Measurements from ENCODE around the gene KCNAB1. TPM values are rescaled to one million over a fixed set of nuclear protein-coding genes. Genes with fewer than 3 reads are reported as not detected.

Gene KCNAB1
- total RNA-seq, 1 donor from 2014 or later, result 0.79 TPM

GRCh38 chr3:156366559-156366958, 246.2 kb downstream of the KCNAB1 start:
- no peaks in the 10 kb centered on the region for H3K27me3 Mint-ChIP-seq (ENCODE audit: low read depth)
- no peak for TF ChIP-seq CTCF (conservative IDR thresholded peaks at IDR 0.05)
- DNase-seq (ENCODE audit: low read depth, low spot score), result no peak
- H3K4me3 Mint-ChIP-seq, result no peak overlapping the region
- H3K27ac Mint-ChIP-seq (ENCODE audit: unreplicated experiment), result no peak overlapping the region
- no peaks in the 10 kb centered on the region for H3K4me1 Mint-ChIP-seq
- no peaks in the 10 kb centered on the region for H3K36me3 Mint-ChIP-seq (ENCODE audit: low read depth)
- no peaks in the 10 kb centered on the region for H3K9me3 Mint-ChIP-seq

GRCh38 chr3:156368189-156368588, 247.8 kb downstream of the KCNAB1 start:
- Mint-ChIP-seq H3K9me3 (no peaks in the 10 kb centered on the region), H3K36me3 (ENCODE audit: low read depth) (no peaks in the 10 kb centered on the region), H3K4me1 (no peaks in the 10 kb centered on the region), H3K4me3 (no peak overlapping the region), H3K27me3 (ENCODE audit: low read depth) (no peaks in the 10 kb centered on the region), H3K27ac (ENCODE audit: unreplicated experiment) (no peak overlapping the region)
- no peak for TF ChIP-seq CTCF (conservative IDR thresholded peaks at IDR 0.05)
- DNase-seq (ENCODE audit: low read depth, low spot score), result no peak

GRCh38 chr3:156371701-156372100, 251.3 kb downstream of the KCNAB1 start:
- Mint-ChIP-seq H3K4me3 (no peak overlapping the region), H3K4me1 (no peaks in the 10 kb centered on the region), H3K9me3 (no peaks in the 10 kb centered on the region), H3K36me3 (ENCODE audit: low read depth) (no peaks in the 10 kb centered on the region), H3K27me3 (ENCODE audit: low read depth) (no peaks in the 10 kb centered on the region), H3K27ac (ENCODE audit: unreplicated experiment) (no peak overlapping the region)
- no peak for TF ChIP-seq CTCF (conservative IDR thresholded peaks at IDR 0.05)
- no peak for DNase-seq (ENCODE audit: low read depth, low spot score)

- Mint-ChIP-seq H3K27me3 (ENCODE audit: low read depth) (no peaks in the 10 kb centered on the region), H3K4me3 (no peak overlapping the region), H3K4me1 (no peaks in the 10 kb centered on the region), H3K36me3 (ENCODE audit: low read depth) (no peaks in the 10 kb centered on the region), H3K27ac (ENCODE audit: unreplicated experiment) (no peak overlapping the region), H3K9me3 (no peaks in the 10 kb centered on the region)
- no peak for TF ChIP-seq CTCF (conservative IDR thresholded peaks at IDR 0.05)
- DNase-seq (ENCODE audit: low read depth, low spot score), result no peak
Measured at GRCh38 chr3:156373095-156373494, 252.7 kb downstream of the KCNAB1 start.

- no peaks in the 10 kb centered on the region for H3K36me3 Mint-ChIP-seq (ENCODE audit: low read depth)
- TF ChIP-seq CTCF (conservative IDR thresholded peaks at IDR 0.05), result no peak
- H3K27me3 Mint-ChIP-seq (ENCODE audit: low read depth), result no peaks in the 10 kb centered on the region
- H3K9me3 Mint-ChIP-seq, result no peaks in the 10 kb centered on the region
- H3K27ac Mint-ChIP-seq (ENCODE audit: unreplicated experiment), result no peak overlapping the region
- no peaks in the 10 kb centered on the region for H3K4me1 Mint-ChIP-seq
- no peak overlapping the region for H3K4me3 Mint-ChIP-seq
- DNase-seq (ENCODE audit: low read depth, low spot score), result no peak
Measured at GRCh38 chr3:156373654-156374053, 253.3 kb downstream of the KCNAB1 start.

- H3K27ac Mint-ChIP-seq (ENCODE audit: unreplicated experiment), result no peak overlapping the region
- H3K27me3 Mint-ChIP-seq (ENCODE audit: low read depth), result no peaks in the 10 kb centered on the region
- H3K4me3 Mint-ChIP-seq, result no peak overlapping the region
- no peaks in the 10 kb centered on the region for H3K36me3 Mint-ChIP-seq (ENCODE audit: low read depth)
- no peak for TF ChIP-seq CTCF (conservative IDR thresholded peaks at IDR 0.05)
- no peak for DNase-seq (ENCODE audit: low read depth, low spot score)
- H3K4me1 Mint-ChIP-seq, result no peaks in the 10 kb centered on the region
- no peaks in the 10 kb centered on the region for H3K9me3 Mint-ChIP-seq
Measured at GRCh38 chr3:156376199-156376598, 255.8 kb downstream of the KCNAB1 start.

Measured in neural crest cell (in vitro differentiated cells).